ENCODE results near the gene PPA1.
"Not testable (repeated sequence)": the region's sequence is repeated elsewhere in the genome, so short reads cannot be mapped to it uniquely, and the experiment has no call there.

The PPA1 gene

DNA sequence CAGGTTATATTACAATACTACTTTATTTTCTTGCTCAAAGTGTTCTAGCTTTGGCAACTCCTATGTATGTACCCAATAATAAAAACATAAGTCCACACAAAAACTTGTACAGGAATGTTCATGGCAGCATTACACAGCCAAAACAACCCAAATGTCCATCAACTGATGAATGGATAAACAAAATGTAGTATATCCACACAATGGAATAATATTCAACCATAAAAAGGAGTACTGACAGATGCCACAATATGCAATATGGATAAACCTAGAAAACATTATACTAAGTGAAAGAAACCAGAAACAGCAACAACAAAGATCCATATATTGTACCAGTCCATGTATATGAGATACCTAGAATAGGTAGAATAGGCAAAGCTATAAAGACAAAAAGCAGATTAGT, 21.0 kb downstream of the PPA1 start:
- no peak for DNase-seq (ENCODE audit: low read depth)

DNA sequence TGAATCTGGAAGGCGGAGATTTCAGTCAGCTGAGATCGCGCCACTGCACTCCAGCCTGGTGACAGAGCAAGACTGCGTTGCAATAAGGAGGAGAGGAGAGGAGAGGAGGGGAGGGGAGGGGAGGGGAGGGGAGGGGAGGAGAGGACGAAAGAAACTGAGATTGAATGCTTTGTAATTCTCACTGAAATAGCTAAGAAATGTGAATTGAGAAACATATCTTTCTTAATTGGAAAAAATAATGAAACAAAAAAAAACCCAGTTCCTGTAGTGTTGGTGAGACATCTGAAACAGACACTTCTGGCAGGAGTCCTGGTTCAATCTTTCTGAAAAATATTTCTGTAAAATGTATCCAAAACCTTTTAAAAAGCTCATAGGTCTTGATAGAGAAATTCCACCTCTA, 26.5 kb downstream of the PPA1 start:
- DNase-seq (ENCODE audit: low read depth), result no peak

DNA sequence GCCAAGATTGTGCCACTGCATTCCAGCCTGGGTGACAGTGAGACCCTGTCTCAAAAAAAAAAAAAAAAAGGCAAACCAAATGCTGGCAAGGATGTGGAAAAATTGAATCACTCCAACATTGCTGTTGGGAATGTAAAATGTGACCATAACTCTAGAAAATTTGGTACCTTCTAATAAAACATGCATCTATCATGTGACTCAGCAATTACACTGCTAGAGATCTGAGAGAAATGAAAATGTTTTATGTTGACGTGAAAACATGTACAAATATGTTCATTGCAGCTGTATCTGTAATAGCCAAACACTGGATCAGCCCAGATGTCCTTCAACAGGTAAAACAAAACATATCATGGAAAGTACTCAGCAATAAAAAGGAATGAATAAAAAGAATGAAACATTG, 32.1 kb downstream of the PPA1 start:
- DNase-seq (ENCODE audit: low read depth), result no peak

DNA sequence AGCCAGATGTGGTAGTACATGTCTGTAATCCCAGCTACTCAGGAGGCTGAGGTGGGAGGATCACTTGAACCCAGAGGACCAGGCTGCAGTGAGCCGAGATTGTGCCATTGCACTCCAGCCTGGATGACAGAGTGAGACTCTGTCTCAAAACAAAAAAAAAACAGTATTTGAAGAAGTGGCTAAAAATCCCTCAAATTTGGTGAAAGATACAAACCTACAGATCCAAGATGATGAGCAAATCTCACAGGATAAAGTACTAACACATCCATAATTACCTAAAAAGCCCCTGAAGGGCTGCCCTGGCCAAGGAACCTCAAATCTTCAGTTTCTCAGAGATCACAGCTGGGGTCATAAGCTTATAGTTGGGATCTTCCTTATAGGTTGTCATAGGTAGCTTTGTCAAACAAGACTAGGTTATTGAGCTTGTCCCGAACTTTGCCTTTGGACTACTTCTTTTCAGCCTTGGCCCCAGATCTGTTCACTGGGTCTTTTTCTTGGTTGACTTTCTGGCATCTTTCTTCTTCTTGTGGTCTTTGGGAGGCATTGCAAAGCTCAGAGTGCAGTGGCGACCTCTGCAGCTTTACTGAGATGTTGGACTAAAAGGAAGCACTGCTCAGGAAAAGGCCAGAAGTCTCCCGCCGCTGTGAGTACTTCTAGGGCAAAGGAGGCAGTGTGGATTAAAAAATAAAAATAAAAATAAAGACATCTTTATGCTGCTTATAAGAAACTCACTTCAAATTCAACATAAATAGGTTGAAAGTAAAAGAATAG, 34.3 kb downstream of the PPA1 start:
- no peak for DNase-seq (ENCODE audit: low read depth)

DNA sequence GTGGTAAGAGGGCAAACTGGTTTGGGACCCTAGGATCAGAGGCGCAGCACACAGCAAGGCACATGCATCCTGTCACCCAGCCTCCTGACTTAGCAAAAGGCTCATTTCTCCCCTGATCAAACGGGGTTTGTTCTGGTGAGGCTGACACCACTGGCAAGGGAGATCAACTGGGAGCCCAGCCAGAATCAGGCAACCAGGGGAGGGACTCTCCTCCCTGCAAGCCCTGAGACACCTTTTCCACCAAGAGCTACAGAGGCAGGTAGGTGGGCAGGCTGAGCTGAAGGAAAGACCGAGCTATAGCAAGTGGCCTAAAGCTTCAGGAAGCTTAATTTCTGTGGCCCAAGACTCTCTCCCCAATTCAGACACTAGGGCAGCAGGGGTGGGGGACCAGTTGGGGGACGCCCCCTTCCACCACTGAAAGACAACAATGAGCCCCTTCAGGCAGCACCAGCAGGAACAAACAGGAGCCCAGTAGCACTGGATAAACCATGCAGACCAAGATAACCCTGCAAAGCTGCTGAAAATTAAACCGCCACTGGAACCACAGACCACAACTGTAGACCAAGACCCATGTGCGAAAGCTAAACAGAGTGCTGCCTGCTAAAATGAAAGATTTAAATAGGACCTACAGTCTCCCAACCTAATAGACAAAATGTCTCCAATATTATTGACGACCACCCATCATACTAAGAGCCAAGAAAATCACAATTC, 35.8 kb downstream of the PPA1 start:
- no peak for DNase-seq (ENCODE audit: low read depth)

DNA sequence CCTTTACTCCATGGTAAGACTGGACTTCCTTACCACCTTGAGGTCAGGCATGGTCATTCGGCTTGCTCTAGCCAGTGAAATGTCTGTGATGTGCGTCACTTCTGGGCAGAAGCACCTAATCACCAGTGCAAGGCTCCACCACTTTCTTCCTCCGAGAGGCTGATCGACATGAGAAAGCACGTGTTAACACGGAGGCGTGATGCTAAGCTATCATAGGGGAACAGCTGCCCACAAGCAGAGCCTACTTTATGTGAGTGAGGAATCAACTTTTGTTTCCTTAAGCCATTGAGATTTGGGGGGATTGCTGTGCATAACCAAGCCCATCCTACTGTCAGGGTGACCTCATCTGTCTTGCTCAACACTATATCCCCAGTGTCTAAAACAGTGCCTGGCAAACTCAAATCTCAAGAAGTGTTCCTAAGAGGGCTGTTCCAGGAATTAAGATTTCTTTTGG, 39.8 kb downstream of the PPA1 start:
- no peak for DNase-seq (ENCODE audit: low read depth)

DNA sequence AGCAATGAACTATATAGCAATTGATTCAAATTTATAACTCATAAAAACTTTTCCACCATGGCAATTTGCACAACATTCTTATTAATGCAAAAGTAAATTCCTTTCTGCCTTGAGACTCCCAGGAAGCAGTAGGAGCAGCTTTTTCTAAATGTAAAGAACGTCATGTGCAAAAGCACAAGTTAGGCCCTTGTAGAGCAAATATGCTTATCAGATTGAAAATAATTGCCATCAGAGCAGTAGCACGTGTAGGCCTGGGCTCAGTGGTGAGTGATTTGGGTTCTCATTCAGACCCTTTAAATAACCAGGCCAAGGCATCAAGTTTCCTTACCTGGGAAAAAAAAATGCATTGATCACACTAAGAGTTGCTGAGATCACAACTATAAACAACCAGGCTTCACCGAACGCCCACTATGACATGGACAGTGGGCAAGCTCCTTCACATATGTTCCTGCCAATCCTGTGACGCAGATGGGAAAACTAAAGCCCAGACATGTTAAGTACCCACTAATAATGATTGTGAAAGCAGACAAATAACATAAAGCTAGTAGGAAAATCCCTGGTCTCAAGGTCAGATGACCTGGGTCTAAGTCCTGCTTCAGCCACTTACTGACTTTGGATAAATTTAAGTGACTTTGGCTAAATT, 40.8 kb downstream of the PPA1 start:
- DNase-seq (ENCODE audit: low read depth), result no peak

DNA sequence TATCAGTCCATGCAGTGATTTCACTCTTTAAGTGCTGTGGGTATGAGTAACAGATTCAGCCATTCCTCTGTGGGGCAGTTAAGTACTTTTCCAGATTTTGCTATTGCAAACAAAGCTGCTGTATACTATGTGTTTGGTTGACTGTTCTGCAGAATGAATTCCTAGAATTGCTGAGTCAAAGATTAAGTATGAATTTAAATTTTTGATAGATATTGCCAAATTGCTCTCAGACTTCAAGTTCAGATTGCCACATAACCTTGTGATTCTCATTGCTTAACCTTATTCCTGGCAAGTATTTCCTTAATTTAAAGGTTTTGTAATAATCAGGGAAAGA, 41.3 kb downstream of the PPA1 start:
- DNase-seq (ENCODE audit: low read depth), result peak; percentile 88

DNA sequence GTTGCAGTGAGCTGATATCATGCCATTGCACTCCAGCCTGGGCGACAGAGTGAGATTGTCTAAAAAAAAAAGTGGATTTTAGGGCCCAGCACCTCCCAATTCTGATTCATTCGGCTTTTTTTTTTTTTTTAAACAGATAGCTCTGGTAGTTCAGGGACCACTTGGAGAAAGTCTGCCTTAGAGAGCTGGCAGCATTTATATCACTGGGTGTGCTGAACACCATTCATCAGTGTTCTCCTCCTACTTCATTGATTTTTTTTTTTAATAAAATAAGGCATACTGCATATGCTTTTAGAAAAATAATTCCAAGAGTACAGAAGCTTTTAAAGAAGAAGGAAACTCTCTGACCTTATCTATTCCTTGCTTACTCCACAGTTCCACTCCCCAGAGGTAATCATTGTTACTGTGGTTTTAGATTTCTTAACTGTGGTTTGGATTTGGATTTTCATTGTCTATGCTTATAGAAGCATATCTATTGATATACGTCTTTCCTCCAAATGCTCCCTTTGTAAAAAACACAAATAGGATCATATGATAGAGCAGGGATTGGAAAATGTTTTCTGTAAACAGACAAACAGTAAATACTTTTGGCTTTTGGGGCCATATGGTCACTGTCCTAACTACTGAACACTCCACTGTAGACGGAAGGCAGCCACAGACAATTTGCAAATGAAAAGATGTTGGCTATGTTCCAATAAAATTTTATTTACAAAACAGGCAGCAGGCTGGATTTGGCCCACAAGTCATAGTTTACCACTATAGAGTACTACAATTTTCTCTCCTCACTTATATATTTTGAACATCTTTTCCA, 41.9 kb downstream of the PPA1 start:
- DNase-seq (ENCODE audit: low read depth), result no peak

DNA sequence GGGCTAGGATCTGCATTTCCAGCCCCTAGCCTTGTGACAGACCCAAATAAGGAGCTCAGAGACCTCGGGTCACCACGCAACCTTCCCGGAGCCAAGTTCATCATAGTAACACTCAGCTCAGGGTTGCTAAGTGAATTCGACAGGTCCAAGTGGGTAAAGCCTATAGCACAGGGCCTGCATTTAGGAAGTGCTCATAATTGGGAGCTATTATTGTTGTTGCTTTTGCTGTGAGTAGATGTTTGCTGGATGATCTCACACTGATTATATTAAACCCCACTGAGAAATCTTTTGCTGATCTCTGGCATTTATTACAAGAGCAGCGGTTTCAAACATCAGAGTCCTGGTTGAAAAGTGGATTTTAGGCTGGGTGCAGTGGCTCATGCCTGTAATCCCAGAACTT, 42.6 kb downstream of the PPA1 start:
- no peak for DNase-seq (ENCODE audit: low read depth)

DNA sequence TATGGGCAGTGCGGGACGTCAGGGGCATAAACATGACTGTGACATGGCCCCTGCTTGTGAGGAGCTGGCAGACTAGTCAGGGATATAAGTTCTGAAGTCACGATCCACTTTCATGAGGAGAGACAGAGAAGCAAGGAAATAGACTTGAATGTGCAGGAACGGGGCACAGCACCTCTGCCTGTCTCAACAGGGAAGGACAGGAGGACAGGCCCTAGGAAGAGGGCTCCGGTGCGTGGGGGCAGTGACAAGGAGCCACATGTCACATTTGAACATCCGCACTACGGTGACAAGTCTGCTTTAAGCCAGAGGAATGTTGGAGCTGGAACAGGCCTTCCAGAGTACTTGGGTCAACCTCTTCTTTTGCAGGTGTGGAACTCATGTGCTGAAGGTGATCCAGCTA, 43.1 kb downstream of the PPA1 start:
- DNase-seq (ENCODE audit: low read depth), result no peak

DNA sequence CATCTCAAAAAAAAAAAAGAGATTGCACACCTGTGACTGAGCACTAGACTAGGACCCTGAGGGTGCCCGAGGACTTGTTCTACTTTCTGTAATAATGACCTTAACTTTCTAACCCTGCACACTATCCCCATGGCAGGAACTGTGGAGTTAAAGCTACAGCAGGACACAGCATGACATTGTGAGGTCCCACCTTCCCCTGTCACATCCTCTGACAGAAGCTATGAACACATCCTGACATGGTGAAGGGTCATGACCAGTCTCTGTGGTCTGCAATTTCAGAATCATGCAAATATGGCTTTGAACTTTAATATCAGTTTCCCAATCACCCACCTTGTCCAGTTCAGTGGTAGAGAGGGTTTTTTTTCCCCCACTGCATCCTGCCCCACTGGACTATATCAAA, 44.5 kb downstream of the PPA1 start:
- no peak for DNase-seq (ENCODE audit: low read depth)

DNA sequence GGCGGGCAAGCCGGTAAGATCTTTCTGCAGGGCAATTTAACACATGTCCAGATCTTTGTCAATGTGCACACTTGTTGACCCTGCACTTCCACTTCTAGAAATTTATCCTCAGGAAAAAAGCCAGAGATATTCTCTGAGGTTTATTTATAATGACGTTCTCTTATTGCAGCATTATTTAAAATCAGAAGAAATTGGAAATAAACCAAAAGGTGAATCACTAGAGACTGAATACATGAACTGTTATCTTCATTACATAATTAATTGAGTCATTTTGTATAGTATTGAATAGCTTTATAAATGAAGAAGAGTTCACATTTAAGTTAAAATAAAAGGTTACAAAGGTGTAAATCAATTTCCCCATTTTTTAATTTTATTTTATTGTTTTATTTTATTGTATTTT, 46.7 kb downstream of the PPA1 start:
- no peak for DNase-seq (ENCODE audit: low read depth)

DNA sequence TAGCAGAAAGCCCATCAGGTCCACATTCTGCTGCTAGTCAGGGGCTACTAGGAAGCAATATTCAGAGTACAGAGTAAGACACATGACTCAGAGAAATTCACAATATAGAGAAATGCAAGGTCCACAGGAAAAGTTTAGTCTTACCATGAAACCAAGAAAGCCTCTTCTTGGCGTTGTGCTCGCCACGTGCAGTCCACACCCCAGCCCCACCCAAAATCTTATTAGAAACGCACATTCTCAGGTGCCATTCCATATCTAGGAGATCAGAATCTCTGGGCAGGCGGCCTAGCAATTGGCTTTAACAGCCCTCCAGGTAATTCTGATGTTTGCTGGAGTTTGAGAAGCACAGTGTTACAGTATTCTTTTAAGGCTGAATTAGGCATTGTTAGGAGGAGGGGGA, 47.1 kb downstream of the PPA1 start:
- DNase-seq (ENCODE audit: low read depth), result no peak

DNA sequence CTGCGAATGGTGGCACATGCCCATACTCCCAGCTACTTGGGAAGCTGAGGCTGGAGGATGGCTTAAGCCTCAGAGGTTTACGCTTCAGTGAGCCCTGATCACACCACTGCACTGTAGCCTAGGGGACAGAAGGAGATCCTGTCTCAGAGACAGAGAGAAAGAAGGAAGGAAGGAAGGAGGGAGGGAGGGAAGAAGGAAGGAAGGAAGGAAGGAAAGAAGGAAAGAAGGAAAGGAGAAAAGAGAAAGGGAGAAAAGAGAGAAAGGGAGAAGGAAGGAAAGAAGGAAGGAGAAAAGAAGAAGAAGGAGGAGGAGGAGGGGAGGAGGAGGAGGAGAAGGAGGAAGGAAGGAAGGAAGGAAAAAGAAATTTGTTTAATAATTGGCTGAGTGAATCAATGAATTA, 49.9 kb downstream of the PPA1 start:
- no peak for DNase-seq (ENCODE audit: low read depth)

DNA sequence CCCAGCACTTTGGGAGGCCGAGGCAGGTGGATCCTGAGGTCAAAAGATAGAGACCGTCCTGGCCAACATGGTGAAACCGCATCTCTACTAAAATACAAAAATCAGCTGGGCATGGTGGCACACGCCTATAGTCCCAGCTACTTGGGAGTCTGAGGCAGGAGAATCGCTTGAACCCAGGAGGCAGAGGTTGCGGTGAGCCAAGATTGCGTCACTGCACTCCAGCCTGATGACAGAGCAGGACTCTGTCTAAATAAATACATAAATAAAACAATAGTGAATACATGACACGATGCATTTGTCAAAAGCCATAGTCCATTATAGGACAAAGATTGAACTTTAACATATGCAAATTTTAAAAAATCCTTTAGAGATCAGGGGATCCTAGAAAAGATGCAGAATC, 54.0 kb downstream of the PPA1 start:
- not testable (repeated sequence) for DNase-seq (ENCODE audit: low read depth)

DNA sequence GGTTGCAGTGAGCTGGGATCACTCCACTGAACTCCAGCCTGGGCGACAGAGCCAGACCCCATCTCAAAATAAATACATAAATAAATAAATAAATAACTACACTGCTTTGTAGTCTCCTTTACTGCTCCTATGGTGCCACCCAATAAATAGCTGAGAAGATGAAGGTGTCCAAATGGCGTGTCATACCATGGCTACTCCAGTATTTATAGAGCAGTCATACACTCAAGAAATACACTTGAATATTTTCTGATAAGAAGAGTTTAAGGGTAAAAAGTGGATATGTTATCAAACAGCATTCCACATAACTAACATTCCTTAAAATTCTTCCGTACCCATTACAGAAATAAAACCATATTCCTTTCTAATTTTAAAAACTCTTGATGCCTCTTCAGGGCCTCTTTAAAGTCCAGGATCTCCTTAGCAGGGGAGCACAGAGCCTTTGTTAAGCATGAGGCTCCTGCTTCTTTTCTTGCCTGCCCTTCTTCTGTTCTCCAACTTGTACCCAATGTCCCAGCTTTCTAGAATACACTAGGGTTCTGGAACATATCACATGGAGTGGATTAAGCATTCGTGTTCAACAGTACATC, 55.0 kb downstream of the PPA1 start:
- no peak for DNase-seq (ENCODE audit: low read depth)

DNA sequence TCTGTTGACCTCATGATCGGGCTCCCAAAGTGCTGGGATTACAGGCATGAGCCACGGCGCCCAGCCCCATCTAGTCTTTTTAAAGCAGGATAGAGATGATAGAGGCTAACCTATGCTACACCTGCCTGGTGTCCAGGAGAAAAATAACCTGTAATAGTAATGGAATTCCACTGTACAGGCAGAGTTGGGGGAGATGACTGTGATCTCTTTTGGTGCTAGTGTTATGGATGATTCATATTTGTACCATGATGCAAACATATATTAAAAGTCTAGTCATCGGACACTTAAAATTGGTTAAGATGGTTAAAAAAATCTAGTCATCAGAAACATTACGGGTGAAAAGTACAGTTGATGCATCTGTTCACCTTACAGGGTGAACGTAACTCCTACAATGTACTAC, 56.8 kb downstream of the PPA1 start:
- DNase-seq (ENCODE audit: low read depth), result no peak

DNA sequence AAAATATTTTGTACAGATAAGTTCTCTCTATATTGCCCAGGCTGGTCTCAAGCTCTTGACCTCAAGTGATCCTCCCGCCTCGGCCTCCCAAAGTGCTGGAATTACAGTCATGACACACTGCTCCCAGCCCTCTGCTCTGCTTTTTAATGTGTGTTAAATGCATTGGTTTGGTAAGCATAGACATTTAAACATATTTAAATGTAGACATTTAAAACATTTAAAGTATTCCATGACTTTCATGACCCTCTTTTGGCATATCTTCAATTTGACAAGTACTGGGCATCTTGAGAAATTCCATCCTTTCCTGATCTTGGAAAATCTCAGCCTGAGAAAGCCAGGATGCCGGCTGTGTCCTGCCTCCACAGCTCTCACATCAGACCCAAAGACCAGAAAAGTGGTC, 57.7 kb downstream of the PPA1 start:
- DNase-seq (ENCODE audit: low read depth), result no peak

DNA sequence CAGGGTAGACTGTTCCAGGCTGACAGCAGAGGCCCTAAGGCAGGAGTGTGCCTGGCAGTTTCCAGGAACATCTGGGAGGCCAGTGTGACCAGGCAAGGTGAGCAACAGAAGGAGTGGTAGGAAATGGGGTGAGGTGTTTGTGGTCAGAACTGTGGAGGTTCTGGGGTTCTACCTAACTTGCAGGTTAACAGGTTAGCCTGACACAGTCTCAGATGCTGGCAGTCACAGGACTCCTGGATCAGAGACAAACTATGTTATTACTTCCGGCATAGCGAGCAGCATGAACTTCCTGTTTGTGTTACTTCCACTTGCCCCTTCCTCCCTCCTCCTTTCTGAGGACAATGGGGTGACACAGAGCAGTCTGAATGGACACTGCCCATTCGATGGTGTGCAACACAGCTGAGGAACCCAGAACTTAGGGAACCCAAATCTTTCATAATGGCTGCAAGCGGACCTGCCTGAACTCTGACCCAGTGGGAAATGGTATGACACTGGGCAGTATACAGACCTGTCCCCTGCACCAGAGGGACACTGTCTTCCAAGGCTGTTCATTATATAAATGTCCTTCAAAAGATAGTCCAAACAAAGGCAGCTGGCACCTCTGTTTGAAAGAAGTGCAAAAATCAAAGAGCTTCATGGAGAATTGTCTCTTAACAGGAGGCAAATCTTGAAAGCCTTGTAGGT, 59.0 kb downstream of the PPA1 start:
- no peak for DNase-seq (ENCODE audit: low read depth)

DNA sequence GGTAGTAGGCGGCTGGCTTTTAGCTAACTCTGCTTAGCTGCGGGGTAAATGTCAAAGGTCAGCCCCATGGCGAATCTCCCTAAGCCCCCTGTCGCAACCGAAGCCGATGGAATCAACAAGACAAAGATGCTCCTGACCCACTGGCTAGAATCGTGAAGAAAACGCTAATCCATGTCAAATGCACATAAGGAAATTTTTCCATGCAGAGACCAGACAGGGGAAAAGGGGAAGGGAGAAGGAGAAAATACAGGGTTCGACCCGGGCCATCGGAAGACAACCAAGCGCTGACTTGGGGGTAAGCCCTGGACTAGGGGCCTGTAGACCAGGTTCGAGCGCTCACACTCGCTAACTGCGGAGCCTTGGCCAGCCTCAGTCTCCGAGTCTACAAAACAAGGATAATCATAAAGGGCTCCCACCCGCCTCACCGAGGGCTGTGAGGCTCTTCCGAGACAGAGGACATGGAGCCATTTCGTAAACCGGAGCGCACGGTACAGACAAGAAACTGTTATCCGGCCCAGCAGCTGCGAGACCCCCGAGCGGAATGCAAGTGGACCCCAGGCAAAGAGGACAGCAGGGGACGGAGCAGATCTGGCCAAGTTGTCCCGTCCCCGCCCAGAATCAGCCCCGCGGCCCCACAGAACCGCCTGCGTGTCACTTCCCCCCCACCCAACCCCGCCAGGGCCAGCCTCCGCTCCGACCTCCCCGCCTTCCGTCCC, 63.4 kb downstream of the PPA1 start:
- DNase-seq (ENCODE audit: low read depth), result no peak

Measured in stromal cell of bone marrow (primary cell).